Left lung (tissue), 10 donors: ENCODE measurements around the gene LTBR. TPM values are rescaled to one million over a fixed set of nuclear protein-coding genes. Genes with fewer than 3 reads are reported as not detected.

Source experiments
- ATAC-seq: fragments of 200-7000 bp; cut with Tn5 transposase; one replicate; pipeline ENCODE4 v1.9.1; 2020; ENCODE audit warnings: moderate library complexity
- DNase-seq, 4 donors: peaks; one replicate each; pipeline ENCODE4 v3.0.0-alpha.2; 2013 to 2020
- H3K27ac ChIP-seq, 2 donors: fragments of 200-600 bp; sonication (generic) in 1 of 2; one replicate each; pipeline versions ENCODE4 v1.5.0 to v1.8.0; 2020 to 2021
- H3K27me3 ChIP-seq, 2 donors: fragments of 200-600 bp; sonication (generic) in 1 of 2; one replicate each; pipeline versions ENCODE4 v1.5.0 to v1.8.0; 2020 to 2021
- H3K36me3 ChIP-seq, 2 donors: fragments of 200-600 bp; sonication (generic) in 1 of 2; one replicate each; pipeline versions ENCODE4 v1.5.0 to v1.8.0; 2020 to 2021
- H3K4me1 ChIP-seq, 2 donors: fragments of 200-600 bp; one replicate each; pipeline ENCODE4 v1.8.0; 2021
- H3K4me3 ChIP-seq, 2 donors: fragments of 200-600 bp; sonication (generic) in 1 of 2; one replicate each; pipeline versions ENCODE4 v1.5.0 to v1.8.0; 2020 to 2021; ENCODE audit warnings: mild to moderate bottlenecking in 1 of 2
- H3K9me3 ChIP-seq, 2 donors: fragments of 200-600 bp; sonication (generic) in 1 of 2; one replicate each; pipeline versions ENCODE4 v1.5.0 to v1.8.0; 2020 to 2021
- CTCF ChIP-seq, 2 donors: fragments of 200-600 bp; sonication (generic) in 1 of 2; IDR thresholded peaks; one replicate each; pipeline versions ENCODE4 v1.5.0 to v1.8.0; 2021; ENCODE audit warnings: antibody characterized with exemption in 2 of 2
- intact Hi-C, 2 donors: fragments of 100-400 bp; cut with DNase I; formaldehyde crosslinking; loops; one replicate each; pipeline versions ENCODE4 v1.11.2 to v1.14.2; 2022
- polyA plus RNA-seq, 6 donors: library from polyadenylated mRNA; unstranded; fragments of 120-200 nt; gene quantifications; one replicate each; pipeline ENCODE4 v1.2.1, GENCODE V29; 2013; ENCODE audit not compliant: insufficient read length in 6 of 6
- total RNA-seq, 2 donors: library from RNA; stranded (reverse); fragmentation: NEBNext Ultra II Directional; extraction: Animal tissue kit (Norgen Biotek cat#: 25700); gene quantifications; one replicate each; pipeline ENCODE4 v1.2.1, GENCODE V29; 2021
- donor health status: DM: no; HTN: yes; CAD: no.
- donor health status: DM: no; HTN: no; CAD: no.

LTBR gene
- total and polyA plus RNA-seq, 8 donors = 66.6 to 153 (median 90.7) TPM

- intact Hi-C loops = loop anchor here in 1 of 2 donors (5.0 kb wide), 1 partner anchor 38 kb away; the partner anchor contains the start of gene SCNN1A
- Histone ChIP-seq H3K27ac (peak overlapping the region; percentile 97 to 99), H3K4me3 (peak overlapping the region; percentile 98 to 100), H3K9me3 (no peaks in the 10 kb centered on the region), H3K4me1 (peaks cover 57 to 77% of the 10 kb centered on the region in 2 donors), H3K36me3 (peaks cover 0 to 21% of the 10 kb centered on the region in 2 donors), H3K27me3 (no peaks in the 10 kb centered on the region)
- ATAC-seq = no peak
- TF ChIP-seq CTCF (IDR thresholded peaks at IDR 0.05) = no peak
- no peak for DNase-seq
Observed at GRCh38 chr12:6338955-6339354, 45.0 kb upstream of the LTBR start.

- H3K27ac ChIP-seq = peak overlapping the region; percentile 97 to 99
- peak overlapping the region; percentile 98 to 100 for H3K4me3 ChIP-seq
- intact Hi-C loops = no loop called here
- peaks cover 0 to 11% of the 10 kb centered on the region in 2 donors for H3K36me3 ChIP-seq
- no peak for DNase-seq
- ATAC-seq = no peak
- TF ChIP-seq CTCF (IDR thresholded peaks at IDR 0.05) = no peak
- H3K9me3 ChIP-seq = no peaks in the 10 kb centered on the region
- H3K4me1 ChIP-seq = peaks cover 45 to 75% of the 10 kb centered on the region in 2 donors
- no peaks in the 10 kb centered on the region for H3K27me3 ChIP-seq
Observed at GRCh38 chr12:6340032-6340638, 43.8 kb upstream of the LTBR start.

DNA sequence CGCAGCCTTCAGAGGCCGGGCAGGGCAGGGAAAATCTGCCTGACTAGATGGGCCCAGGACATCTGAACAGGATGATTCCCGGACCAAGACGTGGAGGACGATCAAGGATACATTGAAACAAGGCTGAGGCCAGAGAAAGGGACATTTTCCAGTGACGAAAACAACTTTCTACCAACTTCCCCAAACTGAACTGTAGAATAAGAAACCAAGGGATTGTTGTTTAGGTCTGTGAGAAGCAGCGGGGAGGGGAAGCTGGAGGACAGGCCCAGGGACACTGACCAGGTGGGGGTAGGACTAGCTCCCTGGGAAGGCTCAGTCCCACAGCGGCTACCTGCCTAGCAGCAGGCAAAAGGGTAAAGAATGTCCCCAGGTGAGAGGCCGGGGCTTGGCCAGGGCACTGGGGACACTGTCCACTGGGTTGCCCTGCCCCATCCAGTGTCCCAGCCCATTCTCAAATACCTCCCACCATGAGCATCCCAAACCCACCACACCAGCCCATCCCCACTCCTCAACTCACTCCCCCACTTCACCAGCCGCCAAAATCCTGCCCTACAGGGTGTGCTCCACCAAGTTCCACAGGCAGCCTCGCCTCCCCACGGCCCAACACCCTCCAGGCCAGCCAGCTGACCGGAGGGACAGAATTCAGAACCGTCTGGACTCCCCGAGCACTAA is 43.1 kb upstream of the LTBR start:
- Histone ChIP-seq H3K27me3 (no peaks in the 10 kb centered on the region), H3K27ac (peak overlapping the region; percentile 97 to 99), H3K4me1 (peaks cover 43 to 75% of the 10 kb centered on the region in 2 donors), H3K9me3 (no peaks in the 10 kb centered on the region), H3K4me3 (peak overlapping the region; percentile 98 to 100), H3K36me3 (peaks cover 0 to 10% of the 10 kb centered on the region in 2 donors)
- ATAC-seq = no peak
- no peak for TF ChIP-seq CTCF (IDR thresholded peaks at IDR 0.05)
- intact Hi-C loops = no loop called here
- DNase-seq = peak in 1 of 4 donors; percentile 63

GRCh38 chr12:6341417-6342139 is 42.4 kb upstream of the LTBR start, which contains the start of gene TNFRSF1A:
TNFRSF1A (minus strand) TSS chr12:6342076; CDS start chr12:6341814, 262 bp downstream.
- ATAC-seq (peak; percentile 75), DNase-seq (peak; percentile 80 to 90 (median 86))
- Histone ChIP-seq H3K27ac (peak within 1 kb of the TSS; percentile 97 to 99), H3K4me3 (peak within 1 kb of the TSS; percentile 98 to 100), H3K4me1 (peaks cover 42 to 78% of the 10 kb centered on the region in 2 donors), H3K27me3 (no peaks in the 10 kb centered on the region), H3K36me3 (peaks cover 0 to 10% of the 10 kb centered on the region in 2 donors), H3K9me3 (no peaks in the 10 kb centered on the region)
- intact Hi-C loops = no loop called here
- TF ChIP-seq CTCF (IDR thresholded peaks at IDR 0.05) = no peak
